ENCODE measurements around the gene UTS2B. TPM values are rescaled to one million over a fixed set of nuclear protein-coding genes. Genes with fewer than 3 reads are reported as not detected.

Gene UTS2B
- total and polyA plus RNA-seq, 2 of the 13 experiments (the other 11 are each of a cell fraction or from before 2014, with no cell fraction given) = 0.03 to 0.46 TPM

GRCh38 chr3:191334346-191334893, 4.1 kb upstream of the UTS2B start:
- Histone ChIP-seq H3K36me3 (replicated peaks in 1 of 2; ENCODE audit: control insufficient read depth in 1 of 2, insufficient read depth in 2 of 2, low read length in 2 of 2) (no peaks in the 10 kb centered on the region), H3K4me3 (replicated peaks in 1 of 3; ENCODE audit: insufficient read depth in 1 of 3, low read depth in 2 of 3, low read length in 3 of 3) (no peak overlapping the region), H2AFZ (ENCODE audit: low read length) (no peak overlapping the region), H3K4me2 (ENCODE audit: low read depth, low read length) (no peak overlapping the region), H3K79me2 (ENCODE audit: insufficient read depth, low read length) (peaks cover 99% of the 10 kb centered on the region), H3K9me3 (ENCODE audit: low read length) (no peaks in the 10 kb centered on the region), H3K4me1 (ENCODE audit: insufficient read depth, low read length) (peaks cover 83% of the 10 kb centered on the region), H3K27ac (ENCODE audit: extremely low read length, insufficient read depth, low read length) (no peak overlapping the region), H4K20me1 (ENCODE audit: insufficient read depth, low read length) (peaks cover 32% of the 10 kb centered on the region), H3K9ac (ENCODE audit: insufficient read depth, low read depth, low read length) (no peak overlapping the region), H3K27me3 (ENCODE audit: control insufficient read depth in 1 of 2, insufficient read depth in 2 of 2, low read length in 2 of 2) (no peaks in the 10 kb centered on the region)
- BruUV-seq (replicated peaks) = no TSS peak
- TF ChIP-seq ZBTB33 (CRISPR knock-in tag; IDR thresholded peaks at IDR 0.05) = no peak
- TF ChIP-seq GTF3A (CRISPR knock-in tag; conservative IDR thresholded peaks at IDR 0.05) = no peak
- TF ChIP-seq DMAP1 (CRISPR knock-in tag; IDR thresholded peaks at IDR 0.05) = no peak
- TF ChIP-seq ZMYM2 (CRISPR knock-in tag; IDR thresholded peaks at IDR 0.05) = no peak
- no peak for TF ChIP-seq RCOR2 (CRISPR knock-in tag; IDR thresholded peaks at IDR 0.05)
- TF ChIP-seq ZNF678 (CRISPR knock-in tag; IDR thresholded peaks at IDR 0.05) = no peak
- TF ChIP-seq FOSL1 (CRISPR knock-in tag; IDR thresholded peaks at IDR 0.05; ENCODE audit: borderline replicate concordance) = no peak
- no peak for TF ChIP-seq IKZF1 (IDR thresholded peaks at IDR 0.05)
- no peak for FAIRE-seq
- POLR2A ChIA-PET = no interaction called here
- DNase-seq (ENCODE audit: low spot score) = no peak
- intact Hi-C loops (cut with micrococcal nuclease; ENCODE audit: unreplicated experiment) (loop anchor here (5.0 kb wide), 1 partner anchor 48 kb away; no protein-coding TSS in a partner anchor), in situ Hi-C loops (cut with HindIII; ENCODE audit: extremely low pct_ligation_motif_present, low pct_unique_long_range_greater_than_20kb) (no loop called here)
- CTCF ChIA-PET (ENCODE audit: low intra/inter-chr PET ratio, low total read pairs) = no interaction called here
- WGBS (ENCODE audit: low lambda C conversion rate) = 94% methylated on average over 4 of the region's 4 CpGs
- ATAC-seq = no peak
